Stimulated activated naive CD4-positive, alpha-beta T cell (primary cell): Measurements from ENCODE around the gene MYLK3.

Experiments used
- DNase-seq, 6 experiments: peaks; one replicate each; lab custom pipeline; 2025; lab: John Stamatoyannopoulos, UW

The MYLK3 gene

GRCh38 chr16:46757339-46758050 lies 9.4 kb upstream of the MYLK3 start:
- no peak for DNase-seq

DNA sequence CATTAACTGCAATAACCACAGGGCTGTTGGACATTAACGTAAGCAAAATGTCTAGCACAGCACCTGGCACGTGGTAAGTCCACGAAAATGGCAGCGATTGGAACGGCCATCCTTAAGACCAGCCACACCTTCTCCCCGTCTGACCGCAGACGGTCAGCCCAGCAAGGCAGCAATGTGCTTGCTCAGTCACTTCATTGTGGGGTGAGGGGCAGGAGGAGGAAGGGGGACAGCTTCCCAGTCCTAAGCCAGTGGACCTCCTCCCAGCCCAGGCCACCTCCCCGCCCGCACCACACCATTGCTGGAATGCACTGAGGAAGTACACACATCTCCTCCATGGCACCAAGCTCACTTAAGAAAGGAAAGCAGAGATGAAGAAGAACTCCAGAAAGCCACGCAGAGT lies 8.6 kb upstream of the MYLK3 start:
- DNase-seq, result no peak

- DNase-seq, result no peak
Measured at GRCh38 chr16:46753015-46753414, 4.9 kb upstream of the MYLK3 start.

GRCh38 chr16:46751381-46751780 lies 3.2 kb upstream of the MYLK3 start:
- no peak for DNase-seq

DNA sequence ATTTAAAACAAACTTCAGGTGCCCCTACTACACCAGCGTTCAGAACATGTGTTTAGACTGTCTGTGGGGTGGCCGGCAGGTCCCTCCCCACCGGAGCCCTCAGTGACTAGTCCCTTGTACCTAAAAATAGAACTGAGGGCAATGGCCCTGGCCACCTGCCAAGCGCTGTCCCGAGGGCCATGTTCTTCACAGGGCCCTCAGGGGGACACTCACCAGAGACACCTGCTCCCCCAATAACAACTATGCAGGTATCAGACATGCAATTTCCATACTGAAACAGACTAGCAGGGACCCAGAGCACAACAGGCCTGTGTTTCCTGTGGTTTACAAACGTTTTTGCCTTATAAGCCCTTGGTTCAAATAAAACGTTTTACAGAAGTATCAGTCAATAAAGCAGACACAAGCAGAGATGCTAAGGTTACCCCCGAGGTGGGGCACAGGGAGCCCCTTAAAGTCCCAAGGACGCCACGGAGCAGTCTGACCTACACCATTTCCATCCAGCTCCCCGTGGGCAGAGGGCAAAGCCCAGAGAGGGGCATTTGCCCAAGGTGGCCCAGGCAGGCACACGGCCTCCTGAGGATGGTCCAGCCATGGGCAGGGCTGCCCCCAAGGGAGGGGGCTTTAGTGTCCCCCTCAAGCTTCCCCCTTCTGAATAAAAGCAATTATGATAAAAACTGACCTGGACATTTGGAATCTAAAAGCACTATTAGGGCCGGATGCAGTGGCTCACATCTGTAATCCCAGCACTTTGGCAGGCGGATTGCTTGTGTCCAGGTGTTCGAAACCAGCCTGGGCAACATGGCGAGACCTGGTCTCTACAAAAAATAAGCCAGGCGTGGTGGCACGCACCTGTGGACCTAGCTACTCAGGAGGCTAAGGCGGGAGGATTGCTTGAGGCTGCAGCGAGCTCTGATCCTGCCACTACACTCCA lies 896 bp upstream of the MYLK3 start:
- DNase-seq, result no peak

- DNase-seq, result no peak
Measured at GRCh38 chr16:46746821-46747776, 1.0 kb downstream of the MYLK3 start.

DNA sequence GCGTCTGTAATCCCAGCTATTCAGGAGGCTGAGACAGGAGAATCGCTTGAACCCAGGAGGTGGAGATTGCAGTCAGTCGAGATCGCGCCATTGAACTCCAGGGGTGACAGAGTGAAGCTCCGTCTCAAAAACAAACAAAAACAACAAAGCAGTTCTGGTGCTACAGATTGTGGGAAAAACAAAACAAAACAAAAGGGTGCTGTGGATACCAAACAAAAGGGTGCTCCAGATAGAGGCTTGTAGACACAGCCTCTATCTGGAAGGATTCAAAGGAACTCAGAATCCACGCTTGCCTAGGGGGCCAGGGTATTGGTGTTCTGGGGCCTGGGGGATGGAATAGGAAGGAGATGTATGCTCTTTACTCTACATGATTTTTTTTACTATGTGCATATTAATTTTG lies 2.5 kb downstream of the MYLK3 start:
- DNase-seq, result no peak

GRCh38 chr16:46743232-46743719 lies 4.9 kb downstream of the MYLK3 start:
- no peak for DNase-seq

- DNase-seq, result no peak
Measured at GRCh38 chr16:46739934-46740333, 8.2 kb downstream of the MYLK3 start.

DNA sequence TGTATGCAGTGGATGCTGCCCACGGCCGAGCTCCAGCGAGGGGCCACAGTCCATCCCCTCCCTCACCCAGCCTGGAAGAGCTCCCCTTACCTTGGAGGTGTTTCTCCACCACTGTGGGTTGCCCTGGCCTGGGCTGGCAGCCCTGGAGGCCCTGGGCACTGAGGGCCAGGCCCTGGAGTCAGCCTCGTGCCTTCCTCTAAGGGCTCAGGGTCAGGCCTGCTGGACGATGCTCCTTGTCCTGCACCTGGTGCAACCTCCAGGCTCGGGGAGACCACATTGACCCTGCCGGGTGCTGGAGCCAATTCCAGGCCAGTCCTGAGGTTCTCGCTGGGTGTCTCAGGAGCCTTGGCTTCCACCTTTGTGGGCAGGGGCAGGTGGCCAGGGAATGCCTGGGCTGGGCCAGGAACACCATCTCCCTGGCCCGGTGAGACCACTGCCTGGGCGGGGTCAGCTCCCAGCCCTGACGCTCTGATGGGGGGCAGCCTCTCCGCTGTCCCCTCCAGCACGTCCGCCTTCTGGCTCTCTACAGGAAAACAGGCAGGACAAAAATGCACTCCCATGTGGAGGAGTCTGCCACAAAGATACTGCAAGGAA lies 10.4 kb downstream of the MYLK3 start:
- no peak for DNase-seq

DNA sequence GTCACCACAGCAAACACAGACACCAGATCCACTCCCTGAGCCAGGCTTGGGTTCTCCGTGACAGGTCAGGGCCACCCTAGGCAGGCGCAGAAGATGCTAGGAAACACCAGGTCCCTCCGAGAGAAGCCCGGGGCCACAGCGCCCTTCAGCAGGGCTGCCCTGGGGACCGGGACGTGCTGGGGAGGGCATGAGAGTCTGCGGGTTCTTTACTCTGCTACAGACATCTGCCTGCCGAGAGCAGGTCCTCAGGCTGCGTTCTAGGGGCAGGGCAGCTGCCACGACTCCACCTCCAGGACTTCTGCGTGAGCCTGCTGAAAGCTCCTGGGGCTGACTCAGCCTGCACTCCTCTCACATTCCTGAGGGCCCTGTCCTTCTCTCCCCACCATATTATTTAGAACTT lies 11.4 kb downstream of the MYLK3 start:
- no peak for DNase-seq

DNA sequence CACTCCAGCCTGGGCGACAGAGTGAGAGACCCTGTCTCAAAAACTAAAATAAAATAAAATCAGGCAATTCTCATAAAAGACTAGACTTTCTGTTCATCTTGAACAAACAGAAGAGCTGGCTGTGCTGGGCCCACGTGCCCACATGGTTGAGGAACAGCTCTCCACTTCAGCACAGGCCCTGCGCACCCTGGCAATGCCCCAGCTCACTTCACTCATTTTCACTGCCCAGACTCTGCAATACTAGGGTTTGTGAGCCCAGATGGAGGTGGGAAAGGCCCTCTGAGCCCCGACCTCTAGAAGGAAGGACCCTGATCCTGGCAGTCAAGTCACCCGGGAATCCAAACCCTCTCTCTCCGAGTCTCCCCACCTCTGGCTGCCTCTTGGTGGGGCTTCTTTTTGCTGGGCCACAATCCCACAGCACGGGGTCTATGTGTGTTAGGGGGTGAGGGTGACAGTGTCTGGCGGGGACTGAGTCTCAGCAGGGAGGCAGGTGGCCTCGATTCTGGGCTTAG lies 14.8 kb downstream of the MYLK3 start:
- no peak for DNase-seq

- no peak for DNase-seq
Measured at GRCh38 chr16:46732561-46732960, 15.6 kb downstream of the MYLK3 start.

DNA sequence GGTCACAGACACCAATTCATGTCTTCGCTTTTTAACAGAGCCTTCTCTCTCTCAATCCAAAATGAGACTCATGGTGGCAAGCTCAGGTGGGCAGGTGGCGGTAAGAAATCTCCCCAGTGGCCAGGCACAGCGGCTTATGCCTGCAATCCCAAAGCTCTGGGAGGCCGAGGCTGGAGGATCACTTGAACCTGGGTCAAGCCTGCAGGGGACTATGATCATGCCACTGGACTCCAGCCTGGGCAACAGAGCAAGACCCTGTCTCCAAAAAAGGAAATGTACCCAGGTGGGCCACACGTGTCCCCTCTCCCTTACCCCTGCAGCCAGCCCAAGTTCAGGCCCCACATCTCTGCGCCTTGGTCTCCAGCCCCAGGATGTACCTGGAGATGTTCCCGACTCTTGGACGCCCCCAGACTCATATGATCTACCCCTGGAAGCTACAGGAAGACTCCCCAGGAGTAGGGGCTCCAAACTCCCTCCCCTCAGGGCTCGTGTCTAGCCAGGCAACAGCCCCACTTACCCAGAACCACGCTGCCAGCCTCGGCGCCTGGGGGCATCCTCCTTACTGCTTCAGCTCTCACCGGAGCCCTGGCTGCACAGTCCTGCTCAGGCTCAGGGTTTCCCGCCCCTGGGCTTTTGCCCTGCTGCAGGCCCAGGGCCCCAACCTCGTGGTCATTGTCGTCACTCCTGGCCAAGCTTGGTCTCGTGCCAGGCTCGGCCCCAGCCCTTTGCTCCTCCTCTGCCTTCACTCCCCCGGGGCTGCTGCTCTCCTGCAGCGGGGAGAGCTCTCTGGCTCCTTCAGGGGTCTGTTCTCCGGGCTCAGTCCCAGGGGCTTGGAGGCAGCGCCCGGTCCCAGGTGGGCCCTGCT lies 16.2 kb downstream of the MYLK3 start:
- DNase-seq, result no peak

DNA sequence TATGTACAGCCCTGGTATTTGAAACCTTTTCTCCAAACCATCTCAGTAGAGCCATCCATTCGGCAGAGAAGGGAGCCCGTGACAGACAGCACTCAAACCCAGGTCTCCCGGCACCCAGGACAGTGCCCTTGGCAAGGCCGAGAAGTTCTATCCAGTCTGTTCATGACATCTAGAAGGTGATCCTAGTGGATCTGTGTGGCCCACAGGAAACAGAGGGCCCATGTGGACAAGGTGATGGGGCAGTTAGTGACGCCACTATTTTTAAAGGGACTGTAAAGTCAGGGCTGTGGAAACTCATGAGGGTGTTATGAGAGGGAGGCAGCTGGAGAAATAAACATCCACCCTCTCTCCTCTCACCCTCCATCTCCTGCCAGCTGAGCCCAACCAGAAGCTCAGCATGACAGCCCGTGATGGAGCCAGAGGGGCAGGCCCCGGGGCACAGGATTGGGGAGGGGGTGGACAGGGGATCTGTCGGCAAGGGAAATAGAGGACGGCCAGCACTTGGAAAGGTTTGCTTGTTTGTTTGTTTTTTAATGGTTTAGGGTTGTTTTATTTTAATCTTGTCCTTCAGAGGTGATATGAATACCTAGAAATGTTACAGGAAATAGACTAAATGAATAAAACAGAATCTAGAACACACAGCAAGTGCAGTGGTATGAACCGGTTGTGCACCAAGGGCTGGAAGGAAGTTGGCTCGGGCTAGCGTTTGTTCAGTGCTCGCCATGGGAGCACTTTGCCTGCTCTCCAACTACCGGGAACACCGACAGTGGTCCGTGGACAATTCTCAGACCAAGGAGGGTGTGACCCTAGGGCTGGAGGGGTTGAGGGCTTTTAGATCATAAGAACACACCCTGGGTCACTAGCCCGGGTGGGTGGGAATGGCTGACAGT lies 17.1 kb downstream of the MYLK3 start:
- no peak for DNase-seq

GRCh38 chr16:46730126-46730525 lies 18.0 kb downstream of the MYLK3 start:
- no peak for DNase-seq

DNA sequence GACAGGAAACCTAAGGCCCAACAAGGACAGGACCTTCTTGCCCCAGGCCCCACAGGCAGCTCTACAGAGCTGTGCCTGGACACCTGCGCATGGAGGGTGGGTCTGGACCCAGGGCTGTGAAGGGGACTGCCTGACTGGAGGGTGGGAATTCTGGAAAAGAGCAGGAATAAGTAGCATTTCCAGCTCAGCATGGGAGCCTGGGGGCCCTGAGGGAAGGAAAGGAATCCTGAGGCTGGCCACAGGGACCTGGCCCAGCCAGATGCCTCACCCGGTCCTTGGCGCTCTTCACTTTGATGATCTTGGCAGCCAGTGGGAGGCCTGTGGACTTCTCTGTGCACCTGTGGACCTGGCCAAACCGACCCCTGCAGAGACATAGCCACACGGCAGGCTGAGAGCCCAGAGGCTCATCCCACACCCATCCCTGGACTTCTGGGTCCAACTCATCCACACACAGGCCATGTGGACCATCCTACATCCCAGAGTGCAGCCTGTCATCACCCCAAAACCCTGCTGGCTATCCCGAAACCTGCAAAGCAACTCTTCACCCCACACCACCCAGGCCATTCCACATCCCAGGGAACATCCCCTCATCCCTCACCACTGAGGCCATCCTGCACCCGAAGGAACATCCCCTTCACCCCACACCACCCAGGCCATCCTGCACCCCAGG lies 18.7 kb downstream of the MYLK3 start:
- no peak for DNase-seq

- DNase-seq, result no peak
Measured at GRCh38 chr16:46728806-46729205, 19.3 kb downstream of the MYLK3 start.

DNA sequence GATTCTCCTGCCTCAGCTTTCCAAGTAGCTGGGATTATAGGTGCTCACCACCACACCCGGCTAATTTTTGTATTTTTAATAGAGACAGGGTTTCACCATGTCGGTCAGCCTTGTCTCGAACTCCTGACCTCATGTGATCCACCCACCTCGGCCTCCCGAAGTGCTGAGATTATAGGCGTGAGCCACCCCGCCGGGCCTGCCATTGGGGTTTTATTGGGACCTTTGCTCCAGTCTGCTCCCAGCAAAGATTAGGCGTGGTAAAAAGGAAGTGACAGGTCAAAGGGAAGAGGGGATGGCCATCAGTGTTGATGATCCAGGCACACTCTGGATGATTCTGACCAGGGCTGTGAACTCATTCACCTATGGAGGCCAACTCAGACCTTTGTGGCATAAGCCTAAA lies 20.5 kb downstream of the MYLK3 start:
- DNase-seq, result no peak
